A549 treated with AZD9567 at 1 μM for 4 hours (cell line): ENCODE data around the gene DYNC1I2. TPM values are rescaled to one million over a fixed set of nuclear protein-coding genes. Genes with fewer than 3 reads are reported as not detected.

Experiments used
- total RNA-seq: library from RNA; stranded (reverse); fragments of 200-300 nt; extraction: Qiagen RNA extraction; gene quantifications from 5 replicates; pipeline ENCODE4 v1.2.3, GENCODE V29; 2022; ENCODE audit not compliant: insufficient read depth

DYNC1I2 gene
- 57.1 to 96.6 TPM (median 70.2 TPM) in 5 replicates for total RNA-seq

GRCh38 chr2:171687287-171688128, at the start of gene DYNC1I2:
DYNC1I2 (plus strand) TSS chr2:171687469; CDS start chr2:171690156, 2,687 bp downstream.

Other genes starting within 250 kb of the DYNC1I2 start
- gene CYBRD1, start 165.0 kb upstream of the DYNC1I2 start, total RNA-seq, result 25.8 to 33.6 TPM (median 31.9 TPM) in 5 replicates
- 12.9 to 23.5 TPM (median 13.7 TPM) in 5 replicates for gene SLC25A12, start 206.8 kb downstream of the DYNC1I2 start, total RNA-seq
- gene HAT1, start 235.0 kb downstream of the DYNC1I2 start, total RNA-seq, result 67.2 to 81.9 TPM (median 72.7 TPM) in 5 replicates